Fibroblast of lung (primary cell): Measurements from ENCODE around the gene TSHZ2. TPM values are rescaled to one million over a fixed set of nuclear protein-coding genes. Genes with fewer than 3 reads are reported as not detected.

Experiments used
- DNase-seq, 2 donors: peaks; one replicate each; pipeline versions ENCODE4 v3.0.0 to v3.0.0-alpha.2; 2010; ENCODE audit warnings: low read depth in 2 of 2
- H2AFZ ChIP-seq: 2 replicates; pipeline ENCODE4 v1.5.1; 2012; ENCODE audit warnings: low read length, control low read depth, inconsistent platforms
- H3K27ac ChIP-seq: 2 replicates; pipeline ENCODE4 v1.5.1; 2011; ENCODE audit warnings: low read length, control low read depth; ENCODE audit not compliant: insufficient read depth
- H3K27me3 ChIP-seq: 2 replicates; pipeline ENCODE4 v1.5.1; 2011; ENCODE audit warnings: mild to moderate bottlenecking, low read length; ENCODE audit not compliant: control insufficient read depth, insufficient read depth
- H3K36me3 ChIP-seq: 2 replicates; pipeline ENCODE4 v1.5.1; 2011; ENCODE audit warnings: low read length; ENCODE audit not compliant: control insufficient read depth, insufficient read depth
- H3K4me1 ChIP-seq: 2 replicates; pipeline ENCODE4 v1.5.1; 2011; ENCODE audit warnings: low read length; ENCODE audit not compliant: control insufficient read depth, insufficient read depth; ENCODE audit errors: extremely low read depth
- H3K4me2 ChIP-seq: 2 replicates; pipeline ENCODE4 v1.5.1; 2011; ENCODE audit warnings: low read length, control low read depth; ENCODE audit not compliant: insufficient read depth; ENCODE audit errors: extremely low read depth
- H3K4me3 ChIP-seq, 4 experiments: fragments of 200-600 bp in 1 of 4; sonication (generic) in 1 of 4; replicated peaks in 1 of 4; 2 replicates each; pipeline ENCODE4 v1.5.1; 2011 to 2016; ENCODE audit warnings: low read length in 4 of 4, low read depth in 3 of 4, mild to moderate bottlenecking in 3 of 4, control low read depth in 2 of 4, inconsistent platforms in 1 of 4, mixed read lengths in 1 of 4; ENCODE audit not compliant: insufficient read depth in 1 of 4; ENCODE audit errors: control extremely low read depth in 1 of 4
- H3K79me2 ChIP-seq: 2 replicates; pipeline ENCODE4 v1.5.1; 2012; ENCODE audit warnings: mild to moderate bottlenecking, low read length, inconsistent platforms; ENCODE audit not compliant: control insufficient read depth, insufficient read depth
- H3K9ac ChIP-seq: 2 replicates; pipeline ENCODE4 v1.5.1; 2011; ENCODE audit warnings: mild to moderate bottlenecking, low read length, control low read depth; ENCODE audit not compliant: insufficient read depth
- H3K9me3 ChIP-seq: 2 replicates; pipeline ENCODE4 v1.5.1; 2012; ENCODE audit warnings: low read depth, low read length; ENCODE audit not compliant: control insufficient read depth, insufficient read depth
- H4K20me1 ChIP-seq: 2 replicates; pipeline ENCODE4 v1.5.1; 2011; ENCODE audit warnings: low read length; ENCODE audit not compliant: control insufficient read depth, insufficient read depth; ENCODE audit errors: extremely low read depth
- CTCF ChIP-seq, 2 donors: IDR thresholded peaks in 1 of 2; conservative IDR thresholded peaks in 1 of 2; 1 replicate in 1 of 2; 2 replicates in 1 of 2; pipeline ENCODE4 v1.5.1; 2011 to 2012; ENCODE audit warnings: low read length in 2 of 2, control low read depth in 1 of 2, inconsistent platforms in 1 of 2, low read depth in 1 of 2, mild to moderate bottlenecking in 1 of 2
- EZH2 ChIP-seq: IDR thresholded peaks from 2 replicates; pipeline ENCODE4 v1.5.1; 2012; ENCODE audit warnings: low read length, control low read depth, mild to moderate bottlenecking; ENCODE audit errors: missing control alignments
- polyA plus RNA-seq, 2 donors: library from polyadenylated mRNA; depleted of rRNA in 1 of 2; stranded (reverse) in 1 of 2; unstranded in 1 of 2; fragments of >200 nt; gene quantifications; 2 replicates each; pipeline ENCODE4 v1.2.1, GENCODE V29; 2011 to 2012; ENCODE audit warnings: missing spikeins in 1 of 2
- total RNA-seq: library from RNA; depleted of rRNA; stranded (reverse); fragments of >200 nt; gene quantifications from 2 replicates; pipeline ENCODE4 v1.2.1, GENCODE V29; 2014

TSHZ2 gene
- total and polyA plus RNA-seq, 2 donors (not counting 1 experiment from before 2014, with no cell fraction given) = 0.15 to 2.6 TPM

DNA sequence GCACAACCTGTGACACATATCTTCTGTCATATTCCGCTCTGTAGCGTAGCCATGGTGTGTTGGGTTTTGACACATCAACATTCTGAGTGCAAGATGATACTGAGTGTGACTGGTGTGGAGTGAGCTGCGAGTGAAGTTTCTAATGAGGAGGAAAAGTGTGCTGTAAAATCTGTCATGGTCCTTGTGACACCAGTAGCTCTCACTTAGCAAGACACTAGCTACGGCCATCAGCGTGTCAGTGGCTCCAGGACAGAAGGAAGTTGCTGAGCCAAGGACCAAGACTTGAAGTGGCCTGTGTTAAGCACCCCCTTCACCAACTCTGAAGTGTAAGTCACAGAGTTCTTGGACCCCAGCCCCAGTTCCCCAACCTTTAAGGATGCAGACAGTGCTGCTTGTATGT is 72.1 kb downstream of the TSHZ2 start:
- no peaks in the 10 kb centered on the region for H3K9me3 ChIP-seq
- H3K9ac ChIP-seq = no peak overlapping the region
- DNase-seq = no peak
- no peak overlapping the region for H3K4me2 ChIP-seq
- no peaks in the 10 kb centered on the region for H3K4me1 ChIP-seq
- no peaks in the 10 kb centered on the region for H3K36me3 ChIP-seq
- no peaks in the 10 kb centered on the region for H3K27me3 ChIP-seq
- no peaks in the 10 kb centered on the region for H3K79me2 ChIP-seq
- TF ChIP-seq CTCF (conservative IDR thresholded peaks at IDR 0.05 in 1 of 2, IDR thresholded peaks at IDR 0.05 in 1 of 2; ENCODE audit: low read depth in 1 of 2, low read length in 2 of 2) (no peak), EZH2 (no peak)
- no peak overlapping the region for H3K27ac ChIP-seq
- H4K20me1 ChIP-seq = no peaks in the 10 kb centered on the region
- no peak overlapping the region for H2AFZ ChIP-seq
- H3K4me3 ChIP-seq = no peak overlapping the region

DNA sequence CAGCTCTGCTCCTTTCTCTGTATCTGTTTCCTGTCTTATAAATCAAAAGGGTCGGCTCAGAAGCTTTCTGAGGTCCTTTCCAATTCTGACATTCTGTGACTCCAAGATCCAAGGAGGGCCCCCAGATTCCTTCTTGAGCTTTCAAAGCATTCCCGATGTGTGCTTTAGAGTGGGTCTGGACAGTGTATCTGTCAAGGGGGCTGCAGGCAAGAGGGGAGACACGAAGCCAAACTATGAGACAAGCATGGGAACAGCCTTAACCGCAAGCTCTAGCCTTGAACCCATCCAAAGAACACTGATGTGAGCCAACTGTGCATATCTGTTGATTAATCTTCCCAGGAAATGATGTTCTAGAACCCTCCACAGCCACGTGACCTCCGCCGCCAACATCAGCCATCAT is 73.8 kb downstream of the TSHZ2 start:
- H3K4me3 ChIP-seq = no peak overlapping the region
- no peak overlapping the region for H2AFZ ChIP-seq
- H3K4me1 ChIP-seq = no peaks in the 10 kb centered on the region
- H3K27me3 ChIP-seq = no peaks in the 10 kb centered on the region
- H4K20me1 ChIP-seq = no peaks in the 10 kb centered on the region
- no peak for DNase-seq
- H3K79me2 ChIP-seq = no peaks in the 10 kb centered on the region
- H3K36me3 ChIP-seq = no peaks in the 10 kb centered on the region
- H3K9me3 ChIP-seq = no peaks in the 10 kb centered on the region
- TF ChIP-seq EZH2 (no peak), CTCF (conservative IDR thresholded peaks at IDR 0.05 in 1 of 2, IDR thresholded peaks at IDR 0.05 in 1 of 2; ENCODE audit: low read depth in 1 of 2, low read length in 2 of 2) (no peak)
- H3K9ac ChIP-seq = no peak overlapping the region
- no peak overlapping the region for H3K27ac ChIP-seq
- H3K4me2 ChIP-seq = no peak overlapping the region

GRCh38 chr20:53047203-53047602 is 75.0 kb downstream of the TSHZ2 start:
- Histone ChIP-seq H3K79me2 (no peaks in the 10 kb centered on the region), H3K36me3 (no peaks in the 10 kb centered on the region), H3K4me1 (no peaks in the 10 kb centered on the region), H3K4me2 (no peak overlapping the region), H3K9me3 (no peaks in the 10 kb centered on the region), H4K20me1 (no peaks in the 10 kb centered on the region), H2AFZ (no peak overlapping the region), H3K27ac (no peak overlapping the region), H3K9ac (no peak overlapping the region), H3K4me3 (no peak overlapping the region), H3K27me3 (no peaks in the 10 kb centered on the region)
- TF ChIP-seq CTCF (conservative IDR thresholded peaks at IDR 0.05 in 1 of 2, IDR thresholded peaks at IDR 0.05 in 1 of 2; ENCODE audit: low read depth in 1 of 2, low read length in 2 of 2) (no peak), EZH2 (no peak)
- no peak for DNase-seq
